Measurements from ENCODE around the gene WWOX. TPM values are rescaled to one million over a fixed set of nuclear protein-coding genes. Genes with fewer than 3 reads are reported as not detected.

The WWOX gene
- total RNA-seq, 2 donors from 2014 or later, result 30.0 to 35.4 TPM

DNA sequence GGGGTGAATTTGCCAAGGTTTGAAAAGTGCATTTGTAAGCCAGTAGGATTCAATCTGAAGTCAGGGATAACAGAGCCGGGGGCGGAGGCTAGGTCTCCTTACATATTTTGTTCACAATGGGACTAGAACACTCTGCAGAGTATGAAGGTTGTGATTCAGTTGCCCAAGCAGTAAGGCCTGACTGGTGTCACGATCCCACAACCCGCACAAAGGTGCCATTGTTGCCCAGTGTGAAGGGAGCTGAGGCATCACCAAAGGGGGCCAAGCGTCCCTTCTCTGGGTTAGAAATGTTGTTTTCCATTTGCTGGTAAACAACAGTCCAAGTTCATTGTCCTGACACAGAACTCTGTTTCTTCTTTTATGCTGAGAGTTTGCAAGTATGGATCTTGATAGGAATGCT lies 1029.3 kb downstream of the WWOX start:
- Mint-ChIP-seq H3K9me3 (peaks cover 11% of the 10 kb centered on the region), H3K4me3 (no peak overlapping the region), H3K27ac (no peak overlapping the region), H3K4me1 (peaks cover 18% of the 10 kb centered on the region), H3K36me3 (ENCODE audit: low read depth) (peaks cover 4% of the 10 kb centered on the region), H3K27me3 (ENCODE audit: insufficient read depth) (peaks cover 19% of the 10 kb centered on the region)
- TF ChIP-seq, protein P1, sequence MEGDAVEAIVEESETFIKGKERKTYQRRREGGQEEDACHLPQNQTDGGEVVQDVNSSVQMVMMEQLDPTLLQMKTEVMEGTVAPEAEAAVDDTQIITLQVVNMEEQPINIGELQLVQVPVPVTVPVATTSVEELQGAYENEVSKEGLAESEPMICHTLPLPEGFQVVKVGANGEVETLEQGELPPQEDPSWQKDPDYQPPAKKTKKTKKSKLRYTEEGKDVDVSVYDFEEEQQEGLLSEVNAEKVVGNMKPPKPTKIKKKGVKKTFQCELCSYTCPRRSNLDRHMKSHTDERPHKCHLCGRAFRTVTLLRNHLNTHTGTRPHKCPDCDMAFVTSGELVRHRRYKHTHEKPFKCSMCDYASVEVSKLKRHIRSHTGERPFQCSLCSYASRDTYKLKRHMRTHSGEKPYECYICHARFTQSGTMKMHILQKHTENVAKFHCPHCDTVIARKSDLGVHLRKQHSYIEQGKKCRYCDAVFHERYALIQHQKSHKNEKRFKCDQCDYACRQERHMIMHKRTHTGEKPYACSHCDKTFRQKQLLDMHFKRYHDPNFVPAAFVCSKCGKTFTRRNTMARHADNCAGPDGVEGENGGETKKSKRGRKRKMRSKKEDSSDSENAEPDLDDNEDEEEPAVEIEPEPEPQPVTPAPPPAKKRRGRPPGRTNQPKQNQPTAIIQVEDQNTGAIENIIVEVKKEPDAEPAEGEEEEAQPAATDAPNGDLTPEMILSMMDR (conservative IDR thresholded peaks at IDR 0.05), result no peak
- Histone ChIP-seq H3K4me1 (ENCODE audit: control insufficient read depth, insufficient read depth, low read length) (peaks cover 6% of the 10 kb centered on the region), H3K9ac (ENCODE audit: extremely low read depth, low read length, poor library complexity, severe bottlenecking) (no peak overlapping the region), H3K27ac (ENCODE audit: low read depth, low read length) (no peak overlapping the region), H3K4me3 (ENCODE audit: low read length) (no peak overlapping the region), H3K36me3 (ENCODE audit: control insufficient read depth, insufficient read depth, low read length) (no peaks in the 10 kb centered on the region), H3K27me3 (ENCODE audit: control insufficient read depth, insufficient read depth, low read length, poor library complexity, severe bottlenecking) (no peaks in the 10 kb centered on the region), H3K9me3 (ENCODE audit: control insufficient read depth, low read length) (peaks cover 10% of the 10 kb centered on the region)
- WGBS, 2 experiments (ENCODE audit: insufficient coverage in 1 of 2, insufficient read length in 1 of 2), result 94 to 95% methylated on average over 5 of the region's 5 CpGs
- no peak for DNase-seq

DNA sequence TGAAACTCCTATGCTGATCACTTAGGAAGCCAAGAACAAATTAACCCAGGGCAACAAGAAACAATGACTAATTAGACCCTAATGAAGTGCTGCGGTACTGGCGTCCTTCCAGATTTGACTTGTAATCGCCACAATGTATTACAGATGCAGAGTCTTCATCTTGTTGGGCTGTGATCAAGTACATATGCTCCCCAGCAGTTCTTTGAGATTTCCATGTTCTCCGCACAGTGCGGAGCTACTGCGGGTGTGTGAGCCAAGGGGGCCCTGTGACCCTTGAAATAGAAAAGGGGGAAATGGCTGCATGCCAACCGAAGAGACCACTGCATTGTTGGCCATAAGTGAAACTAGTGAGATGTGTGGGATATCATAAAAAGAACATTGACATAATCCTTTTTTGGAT lies 1031.2 kb downstream of the WWOX start:
- Histone ChIP-seq H3K27ac (ENCODE audit: low read depth, low read length) (no peak overlapping the region), H3K4me3 (ENCODE audit: low read length) (no peak overlapping the region), H3K9me3 (ENCODE audit: control insufficient read depth, low read length) (peaks cover 10% of the 10 kb centered on the region), H3K27me3 (ENCODE audit: control insufficient read depth, insufficient read depth, low read length, poor library complexity, severe bottlenecking) (no peaks in the 10 kb centered on the region), H3K4me1 (ENCODE audit: control insufficient read depth, insufficient read depth, low read length) (peaks cover 6% of the 10 kb centered on the region), H3K9ac (ENCODE audit: extremely low read depth, low read length, poor library complexity, severe bottlenecking) (no peak overlapping the region), H3K36me3 (ENCODE audit: control insufficient read depth, insufficient read depth, low read length) (no peaks in the 10 kb centered on the region)
- Mint-ChIP-seq H3K4me3 (no peak overlapping the region), H3K36me3 (ENCODE audit: low read depth) (peaks cover 4% of the 10 kb centered on the region), H3K4me1 (peaks cover 18% of the 10 kb centered on the region), H3K27ac (no peak overlapping the region), H3K27me3 (ENCODE audit: insufficient read depth) (peaks cover 14% of the 10 kb centered on the region), H3K9me3 (peaks cover 11% of the 10 kb centered on the region)
- DNase-seq, result no peak
- 96% methylated on average over 3 to 7 of the region's 7 CpGs for WGBS, 2 experiments (ENCODE audit: insufficient coverage in 1 of 2, insufficient read length in 1 of 2)
- TF ChIP-seq, protein P1 (conservative IDR thresholded peaks at IDR 0.05), result no peak

DNA sequence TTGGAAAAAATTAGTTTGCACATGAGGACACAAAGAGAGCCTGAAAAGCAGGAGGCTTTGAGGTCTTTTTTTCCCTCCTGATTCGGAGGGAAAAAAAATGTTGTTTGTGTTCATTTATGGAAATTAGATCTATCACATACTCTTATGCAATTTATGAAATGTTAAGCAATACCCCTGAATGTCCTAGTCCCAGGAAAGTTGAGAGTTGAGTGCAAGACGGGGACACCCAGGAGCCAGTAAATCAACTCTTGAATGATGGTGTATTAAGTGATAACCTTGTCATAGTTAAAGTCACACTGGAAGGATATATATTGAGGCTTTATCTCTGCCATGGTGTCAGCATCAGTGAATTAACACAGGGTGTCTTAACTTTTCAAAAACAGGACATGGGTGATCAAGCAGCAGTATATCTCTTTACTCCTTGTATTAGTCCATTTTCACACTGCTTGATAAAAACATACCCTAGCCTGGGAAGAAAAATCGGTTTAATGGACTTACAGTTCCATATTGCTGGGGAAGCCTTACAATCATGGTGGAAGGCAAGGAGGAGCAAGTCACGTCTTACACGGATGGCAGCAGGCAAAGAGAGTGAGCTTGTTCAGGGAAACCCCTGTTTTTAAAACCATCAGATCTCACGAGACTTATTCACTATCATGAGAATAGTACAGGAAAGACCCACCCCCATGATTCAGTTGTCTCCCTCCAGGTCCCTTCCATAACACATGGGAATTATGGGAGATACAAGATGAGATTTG lies 1032.0 kb downstream of the WWOX start:
- H3K36me3 ChIP-seq (ENCODE audit: control insufficient read depth, insufficient read depth, low read length), result no peaks in the 10 kb centered on the region

More for the DNA sequence above, 1032.0 kb downstream of the WWOX start:
- peaks cover 4% of the 10 kb centered on the region for H3K36me3 Mint-ChIP-seq (ENCODE audit: low read depth)
- H3K9me3 Mint-ChIP-seq, result peaks cover 11% of the 10 kb centered on the region
- Histone ChIP-seq H3K4me1 (ENCODE audit: control insufficient read depth, insufficient read depth, low read length) (peaks cover 6% of the 10 kb centered on the region), H3K27ac (ENCODE audit: low read depth, low read length) (no peak overlapping the region), H3K4me3 (ENCODE audit: low read length) (no peak overlapping the region), H3K9me3 (ENCODE audit: control insufficient read depth, low read length) (peaks cover 10% of the 10 kb centered on the region), H3K27me3 (ENCODE audit: control insufficient read depth, insufficient read depth, low read length, poor library complexity, severe bottlenecking) (no peaks in the 10 kb centered on the region), H3K9ac (ENCODE audit: extremely low read depth, low read length, poor library complexity, severe bottlenecking) (no peak overlapping the region)
- H3K27ac Mint-ChIP-seq, result no peak overlapping the region
- H3K4me3 Mint-ChIP-seq, result no peak overlapping the region
- 96 to 98% methylated on average over 4 to 5 of the region's 6 CpGs for WGBS, 2 experiments (ENCODE audit: insufficient coverage in 1 of 2, insufficient read length in 1 of 2)
- peaks cover 8% of the 10 kb centered on the region for H3K27me3 Mint-ChIP-seq (ENCODE audit: insufficient read depth)
- peaks cover 16% of the 10 kb centered on the region for H3K4me1 Mint-ChIP-seq
- no peak for DNase-seq
- TF ChIP-seq, protein P1 (conservative IDR thresholded peaks at IDR 0.05), result no peak

Measured in endodermal cell (in vitro differentiated cells).